ENCODE measurements around the gene FAT2.
A peak's percentile ranks its signal among the peaks of the same experiment; 100 is the strongest.

Gene FAT2

DNA sequence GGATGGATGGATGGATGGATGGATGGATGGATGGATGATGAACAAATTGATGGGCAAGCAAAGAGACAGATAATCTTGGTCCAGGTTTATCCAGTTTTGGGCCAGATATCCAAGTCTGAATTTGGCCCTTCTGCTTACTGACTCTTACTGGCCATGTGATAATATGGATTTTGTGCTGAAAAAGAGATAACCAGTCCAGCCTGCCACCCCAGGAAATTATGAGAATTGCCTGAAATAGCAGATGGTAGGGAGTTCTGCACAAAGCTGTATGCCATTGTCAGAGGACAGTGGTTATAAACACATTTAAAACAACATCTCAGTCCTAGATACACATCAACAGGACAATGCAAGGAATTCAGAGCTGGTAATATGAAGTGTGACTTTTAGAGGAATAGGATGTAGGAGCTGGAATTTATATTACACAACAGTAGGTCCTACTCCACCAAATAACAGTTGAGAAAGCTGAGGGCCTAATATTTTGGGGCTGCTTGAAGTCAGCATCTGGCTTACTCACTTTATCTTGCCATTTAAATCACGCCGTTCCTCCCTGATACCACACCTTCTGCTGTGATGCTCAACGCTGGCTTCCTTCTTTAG, 9.0 kb upstream of the FAT2 start:
- no peaks in the 10 kb centered on the region for H3K9me3 ChIP-seq (ENCODE audit: control insufficient read depth, low read length)
- no peak for DNase-seq

DNA sequence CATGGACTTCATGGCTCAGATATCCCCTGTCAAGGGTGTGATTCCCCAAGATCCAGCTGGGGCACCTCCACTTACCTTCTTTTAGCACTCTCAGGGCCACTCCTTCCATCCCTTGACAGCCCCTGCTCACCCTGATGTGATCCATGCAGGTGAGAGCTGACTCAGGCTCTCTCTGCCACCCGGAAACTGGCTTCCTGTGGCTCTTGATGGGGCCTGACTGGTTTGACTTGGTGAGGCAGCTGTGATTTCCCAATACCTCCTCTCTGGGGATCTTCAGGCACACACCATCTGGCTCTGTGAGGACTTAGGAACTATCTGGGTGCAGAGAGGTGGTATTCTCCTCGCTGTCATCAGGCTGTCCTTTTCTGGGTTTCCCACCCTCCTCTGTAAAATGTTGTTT, 7.9 kb upstream of the FAT2 start:
- Histone ChIP-seq H3K36me3 (ENCODE audit: control insufficient read depth in 1 of 2, insufficient read depth in 2 of 2, low read depth in 1 of 2, low read length in 2 of 2) (no peaks in the 10 kb centered on the region), H3K27me3 (ENCODE audit: control insufficient read depth in 1 of 2, insufficient read depth in 1 of 2, low read length in 2 of 2) (peaks cover 0 to 34% of the 10 kb centered on the region in 2 experiments), H3K4ac (ENCODE audit: low read depth in 1 of 2, low read length in 2 of 2) (no peak overlapping the region), H3K27ac (ENCODE audit: low read length, poor library complexity, severe bottlenecking) (no peak overlapping the region), H4K8ac (ENCODE audit: low read length) (no peak overlapping the region), H3K4me1 (ENCODE audit: control insufficient read depth, insufficient read depth, low read depth, low read length) (peaks cover 25% of the 10 kb centered on the region), H3K18ac (ENCODE audit: low read depth in 1 of 2, low read length in 2 of 2) (no peak overlapping the region), H3K9ac (ENCODE audit: low read length) (no peak overlapping the region), H3K79me1 (replicated peaks; ENCODE audit: low read length, poor library complexity, severe bottlenecking) (no peaks in the 10 kb centered on the region), H3K14ac (ENCODE audit: low read length in 2 of 2) (no peak overlapping the region), H2BK120ac (ENCODE audit: low read depth, low read length) (no peak overlapping the region), H3K23ac (ENCODE audit: low read length in 2 of 2) (no peak overlapping the region), H2BK12ac (ENCODE audit: low read length in 2 of 2) (no peak overlapping the region), H3K4me3 (ENCODE audit: insufficient read depth in 1 of 2, low read depth in 1 of 2, low read length in 2 of 2) (no peak overlapping the region), H2BK5ac (ENCODE audit: low read depth, low read length, poor library complexity, severe bottlenecking) (no peak overlapping the region), H2AK5ac (ENCODE audit: low read length, severe bottlenecking) (peak overlapping the region; percentile 80), H2AFZ (ENCODE audit: low read depth, low read length) (peak overlapping the region; percentile 24), H3K4me2 (ENCODE audit: low read length, poor library complexity, severe bottlenecking) (no peak overlapping the region), H4K91ac (ENCODE audit: low read length) (no peak overlapping the region), H2BK15ac (ENCODE audit: low read depth, poor library complexity, severe bottlenecking) (no peak overlapping the region), H3K9me3 (ENCODE audit: control insufficient read depth, low read length) (no peaks in the 10 kb centered on the region)
- 80% methylated on average over 2 of the region's 2 CpGs for WGBS
- DNase-seq = no peak

More for the DNA sequence above, 9.0 kb upstream of the FAT2 start:
- Histone ChIP-seq H3K23ac (ENCODE audit: low read length in 2 of 2) (no peak overlapping the region), H2AK5ac (ENCODE audit: low read length, severe bottlenecking) (no peak overlapping the region), H3K27ac (ENCODE audit: low read length, poor library complexity, severe bottlenecking) (no peak overlapping the region), H3K18ac (ENCODE audit: low read depth in 1 of 2, low read length in 2 of 2) (no peak overlapping the region), H3K4ac (ENCODE audit: low read depth in 1 of 2, low read length in 2 of 2) (no peak overlapping the region), H3K4me3 (ENCODE audit: insufficient read depth in 1 of 2, low read depth in 1 of 2, low read length in 2 of 2) (no peak overlapping the region), H2BK5ac (ENCODE audit: low read depth, low read length, poor library complexity, severe bottlenecking) (no peak overlapping the region), H4K91ac (ENCODE audit: low read length) (no peak overlapping the region), H2BK12ac (ENCODE audit: low read length in 2 of 2) (no peak overlapping the region), H2BK120ac (ENCODE audit: low read depth, low read length) (no peak overlapping the region), H3K4me1 (ENCODE audit: control insufficient read depth, insufficient read depth, low read depth, low read length) (peaks cover 21% of the 10 kb centered on the region), H3K14ac (ENCODE audit: low read length in 2 of 2) (no peak overlapping the region), H3K9ac (ENCODE audit: low read length) (no peak overlapping the region), H3K4me2 (ENCODE audit: low read length, poor library complexity, severe bottlenecking) (no peak overlapping the region), H3K36me3 (ENCODE audit: control insufficient read depth in 1 of 2, insufficient read depth in 2 of 2, low read depth in 1 of 2, low read length in 2 of 2) (no peaks in the 10 kb centered on the region), H2BK15ac (ENCODE audit: low read depth, poor library complexity, severe bottlenecking) (no peak overlapping the region), H3K27me3 (ENCODE audit: control insufficient read depth in 1 of 2, insufficient read depth in 1 of 2, low read length in 2 of 2) (peaks cover 0 to 39% of the 10 kb centered on the region in 2 experiments), H4K8ac (ENCODE audit: low read length) (no peak overlapping the region), H2AFZ (ENCODE audit: low read depth, low read length) (no peak overlapping the region), H3K79me1 (replicated peaks; ENCODE audit: low read length, poor library complexity, severe bottlenecking) (no peaks in the 10 kb centered on the region)
- 93% methylated on average over 3 of the region's 3 CpGs for WGBS

DNA sequence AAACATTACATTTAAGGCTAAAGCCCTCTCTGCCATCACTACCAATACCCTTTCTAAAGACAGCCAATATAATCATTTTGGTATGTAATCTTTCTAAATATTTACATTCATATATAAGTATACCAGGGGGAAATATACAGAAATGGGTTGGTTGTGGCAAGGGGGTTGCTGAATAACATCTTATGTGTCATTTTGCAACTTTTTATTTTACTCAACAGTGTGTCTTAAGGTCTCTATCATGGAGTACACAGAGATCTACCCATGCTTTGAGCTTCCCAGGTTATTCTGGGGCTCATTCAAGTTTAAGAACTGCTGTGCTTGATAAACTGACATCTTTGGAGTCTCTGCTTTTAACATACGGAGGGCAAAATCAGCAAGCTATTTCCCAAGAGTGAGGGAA, 7.4 kb upstream of the FAT2 start:
- Histone ChIP-seq H3K9me3 (ENCODE audit: control insufficient read depth, low read length) (no peaks in the 10 kb centered on the region), H2BK15ac (ENCODE audit: low read depth, poor library complexity, severe bottlenecking) (no peak overlapping the region), H3K4me2 (ENCODE audit: low read length, poor library complexity, severe bottlenecking) (no peak overlapping the region), H3K18ac (ENCODE audit: low read depth in 1 of 2, low read length in 2 of 2) (no peak overlapping the region), H2AK5ac (ENCODE audit: low read length, severe bottlenecking) (peak overlapping the region; percentile 80), H3K9ac (ENCODE audit: low read length) (no peak overlapping the region), H4K91ac (ENCODE audit: low read length) (no peak overlapping the region), H2BK120ac (ENCODE audit: low read depth, low read length) (no peak overlapping the region), H3K79me1 (replicated peaks; ENCODE audit: low read length, poor library complexity, severe bottlenecking) (no peaks in the 10 kb centered on the region), H2BK12ac (ENCODE audit: low read length in 2 of 2) (no peak overlapping the region), H3K14ac (ENCODE audit: low read length in 2 of 2) (no peak overlapping the region), H3K4me1 (ENCODE audit: control insufficient read depth, insufficient read depth, low read depth, low read length) (peaks cover 25% of the 10 kb centered on the region), H3K27me3 (ENCODE audit: control insufficient read depth in 1 of 2, insufficient read depth in 1 of 2, low read length in 2 of 2) (peaks cover 0 to 30% of the 10 kb centered on the region in 2 experiments), H3K36me3 (ENCODE audit: control insufficient read depth in 1 of 2, insufficient read depth in 2 of 2, low read depth in 1 of 2, low read length in 2 of 2) (no peaks in the 10 kb centered on the region), H2BK5ac (ENCODE audit: low read depth, low read length, poor library complexity, severe bottlenecking) (no peak overlapping the region), H3K4me3 (ENCODE audit: insufficient read depth in 1 of 2, low read depth in 1 of 2, low read length in 2 of 2) (no peak overlapping the region), H3K23ac (ENCODE audit: low read length in 2 of 2) (no peak overlapping the region), H4K8ac (ENCODE audit: low read length) (no peak overlapping the region), H3K4ac (ENCODE audit: low read depth in 1 of 2, low read length in 2 of 2) (no peak overlapping the region), H2AFZ (ENCODE audit: low read depth, low read length) (no peak overlapping the region), H3K27ac (ENCODE audit: low read length, poor library complexity, severe bottlenecking) (no peak overlapping the region)
- 88% methylated on average over 1 of the region's 1 CpG for WGBS
- DNase-seq = no peak

DNA sequence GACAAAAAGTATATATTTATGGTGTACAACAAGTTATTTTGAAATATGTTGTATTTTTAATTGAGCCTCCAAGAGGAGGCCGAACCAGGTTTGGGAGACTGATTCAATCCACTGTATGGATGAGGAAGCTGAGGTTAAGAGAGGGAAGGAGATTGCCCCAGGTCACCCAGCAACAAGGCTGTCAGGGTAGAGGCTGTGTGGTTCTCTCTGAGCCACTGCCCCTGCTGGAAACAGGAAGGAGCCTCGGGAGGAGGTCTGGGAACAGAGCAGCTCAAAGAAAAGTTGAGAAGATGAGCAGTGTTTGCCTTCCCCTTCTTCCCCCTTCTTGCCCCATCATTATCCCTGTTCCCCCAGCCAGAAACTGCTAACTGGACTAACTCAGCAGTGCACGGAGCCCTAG, 6.6 kb upstream of the FAT2 start:
- Histone ChIP-seq H3K9me3 (ENCODE audit: control insufficient read depth, low read length) (no peaks in the 10 kb centered on the region), H2AK5ac (ENCODE audit: low read length, severe bottlenecking) (peak overlapping the region; percentile 88), H4K91ac (ENCODE audit: low read length) (no peak overlapping the region), H3K27ac (ENCODE audit: low read length, poor library complexity, severe bottlenecking) (no peak overlapping the region), H3K4me1 (ENCODE audit: control insufficient read depth, insufficient read depth, low read depth, low read length) (peaks cover 32% of the 10 kb centered on the region), H2BK12ac (ENCODE audit: low read length in 2 of 2) (no peak overlapping the region), H3K79me1 (replicated peaks; ENCODE audit: low read length, poor library complexity, severe bottlenecking) (no peaks in the 10 kb centered on the region), H2AFZ (ENCODE audit: low read depth, low read length) (no peak overlapping the region), H3K23ac (ENCODE audit: low read length in 2 of 2) (no peak overlapping the region), H3K27me3 (ENCODE audit: control insufficient read depth in 1 of 2, insufficient read depth in 1 of 2, low read length in 2 of 2) (peaks cover 0 to 30% of the 10 kb centered on the region in 2 experiments), H3K36me3 (ENCODE audit: control insufficient read depth in 1 of 2, insufficient read depth in 2 of 2, low read depth in 1 of 2, low read length in 2 of 2) (no peaks in the 10 kb centered on the region), H3K14ac (ENCODE audit: low read length in 2 of 2) (no peak overlapping the region), H3K4me3 (ENCODE audit: insufficient read depth in 1 of 2, low read depth in 1 of 2, low read length in 2 of 2) (no peak overlapping the region), H3K4ac (ENCODE audit: low read depth in 1 of 2, low read length in 2 of 2) (no peak overlapping the region), H2BK120ac (ENCODE audit: low read depth, low read length) (no peak overlapping the region), H4K8ac (ENCODE audit: low read length) (no peak overlapping the region), H2BK15ac (ENCODE audit: low read depth, poor library complexity, severe bottlenecking) (no peak overlapping the region), H3K18ac (ENCODE audit: low read depth in 1 of 2, low read length in 2 of 2) (no peak overlapping the region), H2BK5ac (ENCODE audit: low read depth, low read length, poor library complexity, severe bottlenecking) (no peak overlapping the region), H3K4me2 (ENCODE audit: low read length, poor library complexity, severe bottlenecking) (no peak overlapping the region), H3K9ac (ENCODE audit: low read length) (no peak overlapping the region)
- DNase-seq = no peak
- 76% methylated on average over 3 of the region's 3 CpGs for WGBS
